Suprapubic skin (tissue), 4 donors: ENCODE data around the gene MTHFD2. TPM values are rescaled to one million over a fixed set of nuclear protein-coding genes. Genes with fewer than 3 reads are reported as not detected.

Source experiments
- DNase-seq, 2 donors: peaks; one replicate each; pipeline ENCODE4 v3.0.0-alpha.2; 2019; ENCODE audit warnings: low spot score in 2 of 2
- H3K27ac ChIP-seq: fragments of 200-600 bp; sonication (generic); one replicate; pipeline ENCODE4 v1.5.1; 2019
- H3K27me3 ChIP-seq: fragments of 200-600 bp; sonication (generic); one replicate; pipeline ENCODE4 v1.5.1; 2019
- H3K36me3 ChIP-seq: fragments of 200-600 bp; sonication (generic); one replicate; pipeline ENCODE4 v1.5.1; 2019
- H3K4me1 ChIP-seq: fragments of 200-600 bp; sonication (generic); one replicate; pipeline ENCODE4 v1.5.1; 2019
- H3K4me3 ChIP-seq: fragments of 200-600 bp; sonication (generic); one replicate; pipeline ENCODE4 v1.5.1; 2019; ENCODE audit warnings: mild to moderate bottlenecking
- H3K9me3 ChIP-seq: fragments of 200-600 bp; sonication (generic); one replicate; pipeline ENCODE4 v1.5.1; 2019
- EP300 ChIP-seq: sonication (generic); formaldehyde crosslinking; IDR thresholded peaks from one replicate; pipeline ENCODE4 v1.6.1; 2017; ENCODE audit warnings: antibody characterized with exemption
- POLR2A ChIP-seq, 2 donors: fragments of 450-650 bp; IDR thresholded peaks; one replicate each; pipeline ENCODE4 v1.6.1; 2017; ENCODE audit warnings: antibody characterized with exemption in 2 of 2, mild to moderate bottlenecking in 2 of 2, moderate library complexity in 2 of 2
- POLR2AphosphoS5 ChIP-seq, 3 donors: sonication (generic); formaldehyde crosslinking; IDR thresholded peaks; one replicate each; pipeline ENCODE4 v1.6.1; 2017; ENCODE audit warnings: antibody characterized with exemption in 3 of 3
- WGBS: methylation state at CpG from one replicate; pipeline ENCODE4 v1.1.5; 2018; 5-methylcytosine and 5-hydroxymethylcytosine counted together
- total RNA-seq, 4 donors: library from RNA; depleted of rRNA; stranded (reverse); fragments of >200 nt; gene quantifications; one replicate each; pipeline ENCODE4 v1.1.0, GENCODE V29; 2016
- TF ChIP-seq, protein P1 (sequence below), 2 donors: fragments of 200-600 bp in 1 of 2; fragments of 450-650 bp in 1 of 2; sonication (generic) in 1 of 2; IDR thresholded peaks; one replicate each; pipeline ENCODE4 v1.5.1; 2016 to 2019; ENCODE audit warnings: antibody characterized with exemption in 2 of 2, mild to moderate bottlenecking in 1 of 2, moderate library complexity in 1 of 2

MTHFD2 gene
- total RNA-seq, 4 donors from 2014 or later, result 15.5 to 28.1 (median 17.5) TPM

DNA sequence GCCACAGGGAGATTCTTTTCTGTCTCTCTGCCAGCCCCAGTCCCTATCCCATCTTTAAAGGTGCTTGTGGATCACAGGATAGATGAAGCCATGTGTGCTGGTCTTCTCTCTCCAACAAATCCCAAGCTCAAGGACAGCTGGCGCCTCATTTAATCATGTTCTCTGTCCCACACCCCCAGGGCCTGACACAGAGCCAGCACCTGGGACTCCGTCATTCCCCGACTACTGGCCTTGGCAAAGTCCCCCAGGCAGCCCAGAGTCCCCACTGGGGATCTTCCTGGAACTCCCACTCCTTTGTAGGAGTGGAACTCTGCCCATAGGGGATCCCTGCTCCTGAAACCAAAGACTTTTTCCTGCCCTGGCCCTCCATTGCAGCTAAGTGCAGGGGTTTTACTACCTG is 60.8 kb downstream of the MTHFD2 start:
- no peaks in the 10 kb centered on the region for H3K27me3 ChIP-seq
- no peak for DNase-seq
- no peak overlapping the region for H3K4me3 ChIP-seq
- peaks cover 11% of the 10 kb centered on the region for H3K36me3 ChIP-seq
- 70% methylated on average over 3 of the region's 3 CpGs for WGBS
- H3K4me1 ChIP-seq, result no peaks in the 10 kb centered on the region
- TF ChIP-seq POLR2AphosphoS5 (IDR thresholded peaks at IDR 0.05) (no peak), EP300 (no peak), POLR2A (IDR thresholded peaks at IDR 0.05) (no peak)
- TF ChIP-seq, protein P1, sequence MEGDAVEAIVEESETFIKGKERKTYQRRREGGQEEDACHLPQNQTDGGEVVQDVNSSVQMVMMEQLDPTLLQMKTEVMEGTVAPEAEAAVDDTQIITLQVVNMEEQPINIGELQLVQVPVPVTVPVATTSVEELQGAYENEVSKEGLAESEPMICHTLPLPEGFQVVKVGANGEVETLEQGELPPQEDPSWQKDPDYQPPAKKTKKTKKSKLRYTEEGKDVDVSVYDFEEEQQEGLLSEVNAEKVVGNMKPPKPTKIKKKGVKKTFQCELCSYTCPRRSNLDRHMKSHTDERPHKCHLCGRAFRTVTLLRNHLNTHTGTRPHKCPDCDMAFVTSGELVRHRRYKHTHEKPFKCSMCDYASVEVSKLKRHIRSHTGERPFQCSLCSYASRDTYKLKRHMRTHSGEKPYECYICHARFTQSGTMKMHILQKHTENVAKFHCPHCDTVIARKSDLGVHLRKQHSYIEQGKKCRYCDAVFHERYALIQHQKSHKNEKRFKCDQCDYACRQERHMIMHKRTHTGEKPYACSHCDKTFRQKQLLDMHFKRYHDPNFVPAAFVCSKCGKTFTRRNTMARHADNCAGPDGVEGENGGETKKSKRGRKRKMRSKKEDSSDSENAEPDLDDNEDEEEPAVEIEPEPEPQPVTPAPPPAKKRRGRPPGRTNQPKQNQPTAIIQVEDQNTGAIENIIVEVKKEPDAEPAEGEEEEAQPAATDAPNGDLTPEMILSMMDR (IDR thresholded peaks at IDR 0.05), result no peak
- H3K9me3 ChIP-seq, result no peaks in the 10 kb centered on the region
- H3K27ac ChIP-seq, result no peak overlapping the region

DNA sequence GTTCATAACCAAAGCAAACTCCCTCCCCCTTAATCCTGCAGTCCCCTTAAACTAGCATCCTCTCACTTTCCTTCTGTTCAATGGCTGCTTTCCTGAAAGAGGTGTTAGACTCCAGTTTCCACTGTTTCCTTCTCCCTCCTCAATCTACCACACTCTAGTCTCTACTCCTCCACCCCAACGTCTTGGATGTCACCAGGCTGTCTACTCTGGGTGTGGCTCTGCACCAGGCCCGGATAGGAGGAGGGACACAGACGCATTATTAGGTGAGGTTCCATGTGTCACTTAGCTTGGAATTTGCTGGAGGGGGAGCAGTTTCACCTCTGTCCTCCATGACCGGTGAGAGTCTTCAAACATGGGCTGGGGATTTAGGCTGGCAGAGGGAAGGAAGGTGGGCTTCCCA is 61.3 kb downstream of the MTHFD2 start:
- no peaks in the 10 kb centered on the region for H3K4me1 ChIP-seq
- H3K36me3 ChIP-seq, result peaks cover 11% of the 10 kb centered on the region
- no peaks in the 10 kb centered on the region for H3K27me3 ChIP-seq
- no peak for TF ChIP-seq EP300
- no peak for TF ChIP-seq POLR2AphosphoS5 (IDR thresholded peaks at IDR 0.05)
- TF ChIP-seq, protein P1 (IDR thresholded peaks at IDR 0.05), result no peak
- 76% methylated on average over 4 of the region's 4 CpGs for WGBS
- no peak for DNase-seq
- H3K27ac ChIP-seq, result no peak overlapping the region
- H3K4me3 ChIP-seq, result no peak overlapping the region
- no peaks in the 10 kb centered on the region for H3K9me3 ChIP-seq

DNA sequence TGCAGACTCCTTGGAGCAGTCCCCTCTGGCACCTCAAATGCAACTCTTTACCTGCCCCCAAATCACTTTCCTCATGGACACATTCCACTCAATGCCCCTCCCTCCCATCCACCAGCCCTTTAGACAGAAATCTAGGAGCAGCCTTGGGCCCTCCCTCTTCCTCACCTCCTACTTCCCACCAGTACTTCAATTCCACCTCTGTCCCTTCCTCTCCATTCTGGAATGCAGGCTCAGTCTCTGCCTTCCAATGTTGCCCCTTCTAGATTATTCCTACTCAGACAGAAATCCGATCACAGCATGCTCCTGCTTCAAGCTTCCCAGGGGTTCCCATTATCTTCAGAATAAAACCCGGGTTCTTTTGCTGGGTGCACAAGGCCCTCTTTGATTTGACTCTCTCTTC is 62.1 kb downstream of the MTHFD2 start:
- no peak for DNase-seq
- WGBS, result 87% methylated on average over 2 of the region's 2 CpGs

DNA sequence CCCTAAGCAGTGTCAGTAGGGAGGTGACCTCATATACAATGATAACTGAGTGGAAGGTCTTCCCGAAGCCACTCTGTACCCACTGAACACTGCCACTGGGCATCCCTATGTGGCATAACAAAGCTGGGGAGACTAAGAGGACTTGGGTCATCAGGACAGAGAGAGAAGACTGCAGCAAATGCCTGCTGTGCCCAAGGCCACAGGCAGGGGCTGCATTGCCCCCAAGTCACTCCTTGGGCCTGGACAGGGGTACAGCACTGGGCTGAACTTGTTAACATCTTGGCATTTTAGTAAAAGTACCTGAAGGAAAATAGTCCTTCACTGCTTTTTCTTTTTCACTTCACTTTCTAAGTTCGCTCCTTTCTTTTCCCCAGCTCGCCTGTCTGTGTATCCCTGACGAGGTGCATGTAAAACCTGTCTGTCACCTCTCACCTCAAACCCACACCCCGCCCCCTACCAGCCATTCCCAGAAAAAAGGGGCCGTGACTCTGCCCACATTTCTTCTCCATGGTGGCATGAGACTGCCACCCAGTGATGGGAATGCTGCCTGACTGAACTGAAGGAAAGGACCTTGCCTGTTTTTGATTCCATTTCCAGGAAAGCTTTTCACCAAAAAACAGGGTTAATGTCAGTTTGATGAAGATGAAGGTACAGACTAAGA is 62.9 kb downstream of the MTHFD2 start:
- Histone ChIP-seq H3K4me1 (no peaks in the 10 kb centered on the region), H3K4me3 (no peak overlapping the region), H3K9me3 (no peaks in the 10 kb centered on the region), H3K27me3 (no peaks in the 10 kb centered on the region), H3K27ac (no peak overlapping the region), H3K36me3 (peaks cover 11% of the 10 kb centered on the region)
- DNase-seq, result no peak
- 46% methylated on average over 6 of the region's 6 CpGs for WGBS
- no peak for TF ChIP-seq POLR2AphosphoS5 (IDR thresholded peaks at IDR 0.05)
- TF ChIP-seq, protein P1 (IDR thresholded peaks at IDR 0.05), result peak in 1 of 2 donors; percentile 12

More for the DNA sequence above, 62.1 kb downstream of the MTHFD2 start:
- H3K27ac ChIP-seq, result no peak overlapping the region
- TF ChIP-seq, protein P1 (IDR thresholded peaks at IDR 0.05), result no peak
- no peak for TF ChIP-seq POLR2A (IDR thresholded peaks at IDR 0.05)
- no peaks in the 10 kb centered on the region for H3K9me3 ChIP-seq
- H3K27me3 ChIP-seq, result no peaks in the 10 kb centered on the region
- no peaks in the 10 kb centered on the region for H3K4me1 ChIP-seq
- peaks cover 11% of the 10 kb centered on the region for H3K36me3 ChIP-seq
- H3K4me3 ChIP-seq, result no peak overlapping the region

DNA sequence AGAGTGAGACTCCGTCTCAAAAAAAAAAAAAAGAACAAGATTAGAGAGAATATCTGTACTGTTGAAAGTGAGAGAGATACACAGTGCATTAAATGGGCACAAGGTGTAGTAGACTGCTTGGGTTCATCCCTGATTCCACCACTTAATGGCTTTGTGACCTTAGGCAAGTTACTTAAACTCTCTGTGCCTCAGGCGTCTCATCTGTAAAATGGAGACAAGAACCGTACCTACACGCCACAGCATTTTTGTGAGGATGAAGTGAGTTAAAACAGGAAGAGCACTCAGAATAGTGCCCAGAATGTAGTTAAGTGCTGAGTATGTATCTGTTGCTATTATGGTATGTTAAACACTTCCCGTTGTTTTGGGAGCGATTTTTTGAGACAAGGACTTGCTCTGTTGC is 64.3 kb downstream of the MTHFD2 start:
- H3K4me3 ChIP-seq, result no peak overlapping the region
- no peak overlapping the region for H3K27ac ChIP-seq
- 97% methylated on average over 6 of the region's 6 CpGs for WGBS
- TF ChIP-seq, protein P1 (IDR thresholded peaks at IDR 0.05), result no peak
- TF ChIP-seq EP300, result no peak
- TF ChIP-seq POLR2A (IDR thresholded peaks at IDR 0.05), result no peak
- TF ChIP-seq POLR2AphosphoS5 (IDR thresholded peaks at IDR 0.05), result no peak
- no peaks in the 10 kb centered on the region for H3K9me3 ChIP-seq
- H3K27me3 ChIP-seq, result no peaks in the 10 kb centered on the region
- peaks cover 10% of the 10 kb centered on the region for H3K36me3 ChIP-seq
- DNase-seq, result no peak
- no peaks in the 10 kb centered on the region for H3K4me1 ChIP-seq
